Thyroid gland (tissue), 4 donors: Measurements from ENCODE around the gene DMD.

Experiments
- POLR2A ChIP-seq, 2 donors: fragments of 450-650 bp; IDR thresholded peaks; one replicate each; pipeline ENCODE4 v1.6.1; 2017; ENCODE audit warnings: antibody characterized with exemption in 2 of 2, mild to moderate bottlenecking in 2 of 2, moderate library complexity in 1 of 2
- TF ChIP-seq, protein P1 (sequence below), 6 experiments: fragments of 200-600 bp in 3 of 6; fragments of 450-650 bp in 3 of 6; sonication (generic) in 3 of 6; IDR thresholded peaks; one replicate each; pipeline ENCODE4 v1.5.1; 2016 to 2019; ENCODE audit warnings: antibody characterized with exemption in 6 of 6, mild to moderate bottlenecking in 2 of 6, inconsistent platforms in 1 of 6, moderate library complexity in 1 of 6

DNA sequence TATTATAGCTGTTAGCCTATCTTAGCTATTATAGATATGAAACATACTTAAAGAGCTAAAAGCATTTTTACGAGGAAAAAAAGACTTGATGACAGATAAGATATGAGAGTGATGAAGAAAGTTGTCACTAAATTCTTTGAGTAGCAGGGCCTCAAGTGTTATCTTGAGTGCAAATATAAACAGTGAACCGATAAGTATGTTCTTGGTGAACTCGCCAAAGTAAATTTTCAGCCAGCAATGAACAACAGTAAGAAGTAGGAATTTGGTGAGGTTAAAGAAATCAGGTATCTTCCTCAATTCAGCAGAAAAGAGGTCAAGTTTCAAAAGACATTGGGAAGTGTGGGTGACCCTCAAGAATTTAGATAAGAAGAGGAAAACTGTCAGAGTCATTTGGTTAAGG lies 1667.7 kb downstream of the DMD start:
- TF ChIP-seq, protein P1, sequence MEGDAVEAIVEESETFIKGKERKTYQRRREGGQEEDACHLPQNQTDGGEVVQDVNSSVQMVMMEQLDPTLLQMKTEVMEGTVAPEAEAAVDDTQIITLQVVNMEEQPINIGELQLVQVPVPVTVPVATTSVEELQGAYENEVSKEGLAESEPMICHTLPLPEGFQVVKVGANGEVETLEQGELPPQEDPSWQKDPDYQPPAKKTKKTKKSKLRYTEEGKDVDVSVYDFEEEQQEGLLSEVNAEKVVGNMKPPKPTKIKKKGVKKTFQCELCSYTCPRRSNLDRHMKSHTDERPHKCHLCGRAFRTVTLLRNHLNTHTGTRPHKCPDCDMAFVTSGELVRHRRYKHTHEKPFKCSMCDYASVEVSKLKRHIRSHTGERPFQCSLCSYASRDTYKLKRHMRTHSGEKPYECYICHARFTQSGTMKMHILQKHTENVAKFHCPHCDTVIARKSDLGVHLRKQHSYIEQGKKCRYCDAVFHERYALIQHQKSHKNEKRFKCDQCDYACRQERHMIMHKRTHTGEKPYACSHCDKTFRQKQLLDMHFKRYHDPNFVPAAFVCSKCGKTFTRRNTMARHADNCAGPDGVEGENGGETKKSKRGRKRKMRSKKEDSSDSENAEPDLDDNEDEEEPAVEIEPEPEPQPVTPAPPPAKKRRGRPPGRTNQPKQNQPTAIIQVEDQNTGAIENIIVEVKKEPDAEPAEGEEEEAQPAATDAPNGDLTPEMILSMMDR (IDR thresholded peaks at IDR 0.05): no peak
- TF ChIP-seq POLR2A (IDR thresholded peaks at IDR 0.05): no peak
